ENCODE measurements around the gene BRINP2. TPM values are rescaled to one million over a fixed set of nuclear protein-coding genes. Genes with fewer than 3 reads are reported as not detected.

BRINP2 gene
- total and polyA plus RNA-seq, 4 donors = 0.05 to 0.75 (median 0.36) TPM

GRCh38 chr1:177186639-177187038 is 15.9 kb downstream of the BRINP2 start:
- H3K9ac ChIP-seq (ENCODE audit: low read depth in 1 of 2, low read length in 2 of 2) = no peak overlapping the region
- no peaks in the 10 kb centered on the region for H3K27me3 ChIP-seq (ENCODE audit: control insufficient read depth in 4 of 4, insufficient read depth in 4 of 4, low read length in 3 of 4)
- no peak overlapping the region for H3K4me3 ChIP-seq (ENCODE audit: low read depth in 1 of 3, low read length in 3 of 3)
- no peaks in the 10 kb centered on the region for H3K36me3 ChIP-seq (ENCODE audit: control insufficient read depth in 4 of 4, insufficient read depth in 3 of 4, low read depth in 1 of 4, low read length in 3 of 4)
- H3K9me3 ChIP-seq (ENCODE audit: control insufficient read depth in 4 of 4, low read length in 3 of 4) = no peaks in the 10 kb centered on the region
- no peak for DNase-seq (ENCODE audit: low spot score)
- no peak for TF ChIP-seq TAF1 (conservative IDR thresholded peaks at IDR 0.05)
- TF ChIP-seq JUND (IDR thresholded peaks at IDR 0.05) = no peak
- TF ChIP-seq CTCF (IDR thresholded peaks at IDR 0.05; ENCODE audit: low read depth, low read length, missing input control) = no peak
- no peak for TF ChIP-seq FOXA2 (IDR thresholded peaks at IDR 0.05)
- TF ChIP-seq ZBTB33 (IDR thresholded peaks at IDR 0.05) = no peak
- 96% methylated on average over 2 of the region's 2 CpGs for WGBS
- H3K27ac ChIP-seq (ENCODE audit: low read depth in 1 of 2, low read length in 2 of 2) = no peak overlapping the region
- H3K4me1 ChIP-seq (ENCODE audit: control insufficient read depth in 4 of 4, insufficient read depth in 4 of 4, low read length in 3 of 4) = peaks cover 0 to 3% (median 1%) of the 10 kb centered on the region in 4 donors

- DNase-seq (ENCODE audit: low spot score) = no peak
- H3K27ac ChIP-seq (ENCODE audit: low read depth in 1 of 2, low read length in 2 of 2) = no peak overlapping the region
- H3K36me3 ChIP-seq (ENCODE audit: control insufficient read depth in 4 of 4, insufficient read depth in 3 of 4, low read depth in 1 of 4, low read length in 3 of 4) = no peaks in the 10 kb centered on the region
- no peak for TF ChIP-seq RAD21 (IDR thresholded peaks at IDR 0.05)
- no peak for TF ChIP-seq HNF4A (conservative IDR thresholded peaks at IDR 0.05)
- no peak for TF ChIP-seq REST (IDR thresholded peaks at IDR 0.05)
- TF ChIP-seq FOXA1 (IDR thresholded peaks at IDR 0.05) = no peak
- no peak for TF ChIP-seq SP1 (IDR thresholded peaks at IDR 0.05)
- TF ChIP-seq ZBTB33 (IDR thresholded peaks at IDR 0.05) = no peak
- no peak for TF ChIP-seq RXRA (IDR thresholded peaks at IDR 0.05)
- no peak for TF ChIP-seq NR2F2 (IDR thresholded peaks at IDR 0.05)
- TF ChIP-seq CTCF (IDR thresholded peaks at IDR 0.05; ENCODE audit: low read depth, low read length, missing input control) = no peak
- no peak for TF ChIP-seq EGR1 (IDR thresholded peaks at IDR 0.05; ENCODE audit: low read depth in 2 of 2)
- TF ChIP-seq HNF4G (IDR thresholded peaks at IDR 0.05) = no peak
- no peak for TF ChIP-seq YY1 (IDR thresholded peaks at IDR 0.05)
- TF ChIP-seq FOXA2 (IDR thresholded peaks at IDR 0.05) = no peak
- TF ChIP-seq MAX (IDR thresholded peaks at IDR 0.05) = no peak
- no peak for TF ChIP-seq TAF1 (conservative IDR thresholded peaks at IDR 0.05)
- no peak for TF ChIP-seq JUND (IDR thresholded peaks at IDR 0.05)
- no peak for TF ChIP-seq ATF3 (IDR thresholded peaks at IDR 0.05)
- H3K27me3 ChIP-seq (ENCODE audit: control insufficient read depth in 4 of 4, insufficient read depth in 4 of 4, low read length in 3 of 4) = no peaks in the 10 kb centered on the region
- H3K9me3 ChIP-seq (ENCODE audit: control insufficient read depth in 4 of 4, low read length in 3 of 4) = no peaks in the 10 kb centered on the region
- no peaks in the 10 kb centered on the region for H3K4me1 ChIP-seq (ENCODE audit: control insufficient read depth in 4 of 4, insufficient read depth in 4 of 4, low read length in 3 of 4)
- no peak overlapping the region for H3K4me3 ChIP-seq (ENCODE audit: low read depth in 1 of 3, low read length in 3 of 3)
- 82% methylated on average over 3 of the region's 3 CpGs for WGBS
- H3K9ac ChIP-seq (ENCODE audit: low read depth in 1 of 2, low read length in 2 of 2) = no peak overlapping the region
These were observed 19.7 kb downstream of the BRINP2 start for GRCh38 chr1:177190308-177190970.
